ENCODE measurements around the gene HLA-DRA.

GRCh38 chr6:32457054-32457453 is 17.4 kb downstream of the HLA-DRA start:
- TF ChIP-seq EZH2 (IDR thresholded peaks at IDR 0.05) = no peak
- TF ChIP-seq CTCF (IDR thresholded peaks at IDR 0.05) = no peak
- TF ChIP-seq EZH2phosphoT487 (IDR thresholded peaks at IDR 0.05) = no peak

Data from neural progenitor cell (in vitro differentiated cells).